ENCODE results near the gene TOMM20.

DNA sequence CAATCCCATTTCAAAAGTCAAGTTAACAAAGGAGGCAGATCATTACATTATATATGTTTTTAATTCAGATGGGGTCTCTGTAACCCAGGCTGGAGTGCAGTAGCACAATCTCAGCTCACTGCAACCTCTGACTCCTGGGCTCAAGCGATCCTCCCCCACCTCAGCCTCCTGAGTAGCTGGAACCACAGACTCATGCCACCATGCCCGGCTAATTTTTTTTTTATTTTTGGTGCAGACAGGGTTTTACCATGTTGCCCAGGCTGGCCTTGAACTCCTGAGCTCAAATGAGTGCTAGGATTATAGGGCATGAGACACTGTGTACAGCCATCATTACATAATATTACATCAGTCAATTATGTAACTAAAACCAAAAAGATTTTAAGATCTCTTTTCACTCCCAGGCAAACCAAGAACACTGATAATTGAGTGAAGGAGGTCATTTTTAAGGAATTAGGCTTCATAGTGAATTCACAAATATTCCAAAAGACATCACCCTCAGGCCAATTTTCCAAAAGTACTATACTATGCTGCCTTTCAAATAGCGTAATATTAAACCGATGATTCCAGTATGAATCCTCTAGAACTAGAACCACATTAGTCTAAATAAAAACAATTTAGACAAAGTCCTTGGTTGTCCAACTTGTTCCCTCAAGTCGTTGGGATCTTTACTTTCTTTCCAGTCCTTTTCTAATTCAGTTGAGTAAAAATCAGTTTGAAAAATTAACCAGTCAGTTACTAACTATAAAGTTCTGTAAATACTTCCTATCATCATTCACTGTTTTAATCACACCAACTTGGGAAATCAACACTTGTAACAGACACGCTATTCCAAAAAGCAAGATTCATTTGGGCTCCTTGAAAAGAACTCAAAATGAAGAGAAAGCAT is 16.1 kb downstream of the TOMM20 start:
- TF ChIP-seq EZH2phosphoT487 (IDR thresholded peaks at IDR 0.05; ENCODE audit: low read length) (no peak), EZH2 (optimal IDR thresholded peaks at IDR 0.05; ENCODE audit: low read depth, low read length) (no peak)
- TF ChIP-seq, protein P1, sequence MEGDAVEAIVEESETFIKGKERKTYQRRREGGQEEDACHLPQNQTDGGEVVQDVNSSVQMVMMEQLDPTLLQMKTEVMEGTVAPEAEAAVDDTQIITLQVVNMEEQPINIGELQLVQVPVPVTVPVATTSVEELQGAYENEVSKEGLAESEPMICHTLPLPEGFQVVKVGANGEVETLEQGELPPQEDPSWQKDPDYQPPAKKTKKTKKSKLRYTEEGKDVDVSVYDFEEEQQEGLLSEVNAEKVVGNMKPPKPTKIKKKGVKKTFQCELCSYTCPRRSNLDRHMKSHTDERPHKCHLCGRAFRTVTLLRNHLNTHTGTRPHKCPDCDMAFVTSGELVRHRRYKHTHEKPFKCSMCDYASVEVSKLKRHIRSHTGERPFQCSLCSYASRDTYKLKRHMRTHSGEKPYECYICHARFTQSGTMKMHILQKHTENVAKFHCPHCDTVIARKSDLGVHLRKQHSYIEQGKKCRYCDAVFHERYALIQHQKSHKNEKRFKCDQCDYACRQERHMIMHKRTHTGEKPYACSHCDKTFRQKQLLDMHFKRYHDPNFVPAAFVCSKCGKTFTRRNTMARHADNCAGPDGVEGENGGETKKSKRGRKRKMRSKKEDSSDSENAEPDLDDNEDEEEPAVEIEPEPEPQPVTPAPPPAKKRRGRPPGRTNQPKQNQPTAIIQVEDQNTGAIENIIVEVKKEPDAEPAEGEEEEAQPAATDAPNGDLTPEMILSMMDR (IDR thresholded peaks at IDR 0.05; ENCODE audit: low read length) = no peak
